GM19452 (cell line): ENCODE data around the gene AJM1.
"Not testable (repeated sequence)": the region's sequence is repeated elsewhere in the genome, so short reads cannot be mapped to it uniquely, and the experiment has no call there.

Source experiments
- ATAC-seq: cut with Tn5 transposase; IDR thresholded peaks from one replicate; pipeline ENCODE4 v1.9.1; 2021; ENCODE audit not compliant: unreplicated experiment

Gene AJM1

GRCh38 chr9:136843159-136843800 lies 1.0 kb downstream of the AJM1 start:
- ATAC-seq, result not testable (repeated sequence)

- ATAC-seq, result not testable (repeated sequence)
These were observed 1.8 kb downstream of the AJM1 start for GRCh38 chr9:136843801-136844740.

GRCh38 chr9:136844761-136845464 lies 2.6 kb downstream of the AJM1 start:
- ATAC-seq, result no peak

GRCh38 chr9:136845465-136846260 lies 3.4 kb downstream of the AJM1 start:
- ATAC-seq, result no peak

GRCh38 chr9:136846376-136847087 lies 4.3 kb downstream of the AJM1 start:
- ATAC-seq, result no peak

GRCh38 chr9:136847088-136847825 lies 5.0 kb downstream of the AJM1 start:
- ATAC-seq, result no peak

GRCh38 chr9:136847826-136848392 lies 5.6 kb downstream of the AJM1 start:
- ATAC-seq, result no peak

GRCh38 chr9:136848393-136849037 lies 6.2 kb downstream of the AJM1 start:
- no peak for ATAC-seq

- ATAC-seq, result peak; percentile 75
These were observed 7.0 kb downstream of the AJM1 start, which contains the start of gene PHPT1 for GRCh38 chr9:136849038-136849959. Gene PHPT1 (plus strand): TSS chr9:136849409. CDS start chr9:136849431, 22 bp downstream.

- no peak for ATAC-seq
These were observed 7.9 kb downstream of the AJM1 start for GRCh38 chr9:136849960-136850865.

GRCh38 chr9:136850866-136851775 lies 8.8 kb downstream of the AJM1 start:
- no peak for ATAC-seq

GRCh38 chr9:136851941-136852663 lies 9.8 kb downstream of the AJM1 start, which contains the start of gene MAMDC4:
Gene MAMDC4 (plus strand): TSS chr9:136852346. CDS start chr9:136852417, 71 bp downstream.
- ATAC-seq, result no peak

- ATAC-seq, result no peak
These were observed 10.7 kb downstream of the AJM1 start for GRCh38 chr9:136852664-136853595.
